Body of pancreas (tissue), 4 donors: Measurements from ENCODE around the gene H3-3A. TPM values are rescaled to one million over a fixed set of nuclear protein-coding genes. Genes with fewer than 3 reads are reported as not detected.

ENCODE experiments used
- ATAC-seq: fragments of 150-250 bp; one replicate; pipeline ENCODE4 v1.9.1; 2016
- DNase-seq, 4 donors: peaks; one replicate each; pipeline ENCODE4 v3.0.0-alpha.2; 2019
- H3K27ac ChIP-seq, 4 donors: fragments of 200-600 bp; sonication (generic); 1 replicate in 3 of 4; 2 replicates in 1 of 4; pipeline versions ENCODE4 v1.5.1 to v1.6.1; 2016 to 2019; ENCODE audit warnings: mild to moderate bottlenecking in 1 of 4, mixed read lengths in 1 of 4, moderate library complexity in 1 of 4
- H3K27me3 ChIP-seq, 2 donors: fragments of 200-600 bp; sonication (generic); one replicate each; pipeline ENCODE4 v1.6.0; 2016; ENCODE audit warnings: mild to moderate bottlenecking in 1 of 2
- H3K36me3 ChIP-seq, 2 donors: fragments of 200-600 bp; sonication (generic); replicated peaks in 1 of 2; 2 replicates each; pipeline ENCODE4 v1.5.1; 2016; ENCODE audit warnings: low read depth in 2 of 2; ENCODE audit not compliant: insufficient read depth in 1 of 2
- H3K4me1 ChIP-seq: fragments of 200-600 bp; sonication (generic); one replicate; pipeline ENCODE4 v1.6.0; 2016
- H3K4me3 ChIP-seq, 2 donors: fragments of 200-600 bp; sonication (generic); 1 replicate in 1 of 2; 2 replicates in 1 of 2; pipeline ENCODE4 v1.5.1; 2016 to 2019
- H3K9me3 ChIP-seq, 3 donors: fragments of 200-600 bp; sonication (generic); 1 replicate in 2 of 3; 2 replicates in 1 of 3; pipeline ENCODE4 v1.5.1; 2016
- POLR2A ChIP-seq, 3 donors: fragments of 450-650 bp; IDR thresholded peaks; one replicate each; pipeline ENCODE4 v1.6.1; 2016; ENCODE audit warnings: antibody characterized with exemption in 3 of 3, mild to moderate bottlenecking in 2 of 3
- WGBS, 2 donors: methylation state at CpG; one replicate each; pipeline ENCODE4 v1.1.5; 2017; 5-methylcytosine and 5-hydroxymethylcytosine counted together
- intact Hi-C: fragments of 100-400 bp; cut with DNase I; formaldehyde crosslinking; loops from one replicate; pipeline ENCODE4 v1.15.1; 2023
- total RNA-seq, 2 donors: library from RNA; depleted of rRNA; stranded (reverse); fragments of >200 nt; gene quantifications; one replicate each; pipeline ENCODE4 v1.1.0, GENCODE V29; 2016
- TF ChIP-seq, protein P1 (sequence below), 7 experiments: fragments of 450-650 bp in 4 of 7; fragments of 200-600 bp in 3 of 7; sonication (generic) in 3 of 7; IDR thresholded peaks; one replicate each; pipeline ENCODE4 v1.5.1; 2016 to 2019; ENCODE audit warnings: antibody characterized with exemption in 7 of 7

H3-3A gene
- total RNA-seq, 2 donors from 2014 or later = 163 to 211 TPM

DNA sequence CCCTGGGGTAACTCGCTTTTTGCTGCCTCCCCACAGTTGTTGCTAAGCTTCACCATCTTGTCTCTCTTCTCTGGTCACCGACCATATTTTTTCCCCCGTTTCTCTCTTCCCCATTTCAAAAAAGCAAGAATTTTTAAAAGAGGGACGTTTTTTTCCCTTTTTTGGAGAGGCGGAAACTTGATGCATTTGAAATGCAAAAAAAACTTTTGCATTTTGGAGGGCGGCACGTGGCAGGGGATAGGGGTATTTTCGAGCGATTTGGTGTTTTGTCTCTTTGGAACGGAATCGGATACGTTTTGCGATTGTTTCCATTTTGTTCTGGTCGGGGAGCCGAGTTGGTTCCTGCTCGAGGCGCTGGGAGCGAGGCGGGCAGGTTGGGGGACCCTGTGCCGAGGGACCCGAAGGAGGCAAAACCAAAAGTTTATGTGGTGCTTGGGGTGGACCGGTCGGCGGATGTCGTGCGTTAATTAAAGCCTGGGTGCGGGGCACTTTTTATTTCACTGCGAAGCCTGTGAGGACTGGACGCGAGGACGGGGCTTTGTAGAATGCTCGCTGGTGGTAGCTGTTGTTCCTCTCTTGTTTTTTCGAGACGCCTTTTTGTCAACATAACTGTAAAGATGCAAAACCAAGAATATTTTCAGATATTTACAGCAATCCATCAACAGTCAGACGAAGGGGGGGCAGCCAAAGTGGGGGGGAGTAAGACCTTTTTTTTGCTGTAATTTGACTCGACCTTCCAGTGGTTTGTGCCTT is 884 bp downstream of the H3-3A start:
- no peaks in the 10 kb centered on the region for H3K9me3 ChIP-seq
- peak; percentile 43 to 56 (median 50) for DNase-seq
- H3K4me3 ChIP-seq = peak overlapping the region; percentile 54 to 92
- WGBS, 2 donors = 0 to 1% methylated on average over 32 to 36 of the region's 36 CpGs
- ATAC-seq = peak; percentile 22
- H3K4me1 ChIP-seq = peaks cover 46% of the 10 kb centered on the region
- peaks cover 0 to 4% of the 10 kb centered on the region in 2 donors for H3K36me3 ChIP-seq
- intact Hi-C loops = no loop called here
- no peaks in the 10 kb centered on the region for H3K27me3 ChIP-seq
- TF ChIP-seq, protein P1, sequence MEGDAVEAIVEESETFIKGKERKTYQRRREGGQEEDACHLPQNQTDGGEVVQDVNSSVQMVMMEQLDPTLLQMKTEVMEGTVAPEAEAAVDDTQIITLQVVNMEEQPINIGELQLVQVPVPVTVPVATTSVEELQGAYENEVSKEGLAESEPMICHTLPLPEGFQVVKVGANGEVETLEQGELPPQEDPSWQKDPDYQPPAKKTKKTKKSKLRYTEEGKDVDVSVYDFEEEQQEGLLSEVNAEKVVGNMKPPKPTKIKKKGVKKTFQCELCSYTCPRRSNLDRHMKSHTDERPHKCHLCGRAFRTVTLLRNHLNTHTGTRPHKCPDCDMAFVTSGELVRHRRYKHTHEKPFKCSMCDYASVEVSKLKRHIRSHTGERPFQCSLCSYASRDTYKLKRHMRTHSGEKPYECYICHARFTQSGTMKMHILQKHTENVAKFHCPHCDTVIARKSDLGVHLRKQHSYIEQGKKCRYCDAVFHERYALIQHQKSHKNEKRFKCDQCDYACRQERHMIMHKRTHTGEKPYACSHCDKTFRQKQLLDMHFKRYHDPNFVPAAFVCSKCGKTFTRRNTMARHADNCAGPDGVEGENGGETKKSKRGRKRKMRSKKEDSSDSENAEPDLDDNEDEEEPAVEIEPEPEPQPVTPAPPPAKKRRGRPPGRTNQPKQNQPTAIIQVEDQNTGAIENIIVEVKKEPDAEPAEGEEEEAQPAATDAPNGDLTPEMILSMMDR (IDR thresholded peaks at IDR 0.05) = no peak
- TF ChIP-seq POLR2A (IDR thresholded peaks at IDR 0.05) = no peak
- H3K27ac ChIP-seq = peak overlapping the region; percentile 94 to 100 (median 98)

DNA sequence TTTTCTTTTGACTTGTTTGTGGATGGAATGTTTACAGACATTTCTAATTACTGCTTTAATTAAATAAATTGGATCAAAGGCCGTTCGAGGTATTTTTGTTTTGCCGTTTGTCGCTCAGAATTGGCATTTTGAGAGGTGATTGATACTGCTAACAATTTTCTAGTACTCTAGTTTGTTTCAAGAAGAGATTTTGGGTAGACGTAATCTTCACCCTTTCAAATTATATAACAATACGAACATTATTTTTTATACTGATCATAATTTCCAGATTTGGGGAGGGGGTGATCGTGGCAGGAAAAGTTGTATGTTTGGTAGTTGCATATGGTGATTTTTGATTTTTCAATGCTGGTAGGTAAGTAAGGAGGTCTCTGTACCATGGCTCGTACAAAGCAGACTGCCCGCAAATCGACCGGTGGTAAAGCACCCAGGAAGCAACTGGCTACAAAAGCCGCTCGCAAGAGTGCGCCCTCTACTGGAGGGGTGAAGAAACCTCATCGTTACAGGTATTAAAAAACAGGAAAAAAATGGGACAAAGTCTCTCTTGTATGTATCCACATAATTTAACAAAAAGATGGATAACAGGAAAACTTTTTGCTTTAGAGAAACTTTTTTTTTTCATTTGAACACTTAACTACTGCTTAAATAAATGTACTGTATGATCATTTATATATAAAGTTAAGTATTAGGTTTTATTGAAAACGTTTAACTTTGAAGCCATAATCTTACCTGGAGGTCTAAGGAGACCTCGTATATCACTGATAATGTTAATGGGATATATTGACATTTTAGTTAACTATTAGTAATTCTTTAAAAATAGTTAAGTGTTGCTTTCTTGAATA is 1.7 kb downstream of the H3-3A start:
- peaks cover 0 to 4% of the 10 kb centered on the region in 2 donors for H3K36me3 ChIP-seq
- intact Hi-C loops = no loop called here
- no peaks in the 10 kb centered on the region for H3K27me3 ChIP-seq
- no peaks in the 10 kb centered on the region for H3K9me3 ChIP-seq
- peak; percentile 9 for ATAC-seq
- peaks cover 53% of the 10 kb centered on the region for H3K4me1 ChIP-seq
- H3K27ac ChIP-seq = peak overlapping the region; percentile 94 to 100 (median 98)
- TF ChIP-seq, protein P1 (IDR thresholded peaks at IDR 0.05) = peak in 6 of 7 experiments; percentile 49 to 93 (median 90)
- peak; percentile 23 to 82 (median 82) for TF ChIP-seq POLR2A (IDR thresholded peaks at IDR 0.05)
- WGBS, 2 donors = 0 to 1% methylated on average over 17 of the region's 17 CpGs
- DNase-seq = peak; percentile 30 to 53 (median 46)
- peak overlapping the region; percentile 54 to 92 for H3K4me3 ChIP-seq

DNA sequence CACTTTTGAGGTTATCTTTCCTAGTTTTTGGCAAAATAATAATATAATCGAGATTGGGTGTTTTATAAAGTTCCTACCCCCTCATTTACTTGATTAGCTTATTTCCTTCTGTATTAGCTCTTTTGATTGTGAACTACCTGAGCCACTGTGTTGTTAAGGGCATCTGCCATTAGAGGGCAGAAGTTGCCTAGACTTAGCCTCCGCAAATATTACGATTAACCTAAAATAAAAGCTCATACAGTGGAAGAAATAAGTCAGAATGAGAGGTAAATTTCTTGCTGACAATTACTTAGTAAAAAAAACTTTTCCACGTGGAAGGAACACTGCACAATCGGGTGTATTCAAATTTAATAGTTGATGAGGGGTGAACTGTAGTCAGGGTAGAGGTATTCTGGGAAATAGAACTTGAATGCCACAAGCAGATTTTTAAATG is 2.3 kb downstream of the H3-3A start:
- TF ChIP-seq POLR2A (IDR thresholded peaks at IDR 0.05) = no peak
- TF ChIP-seq, protein P1 (IDR thresholded peaks at IDR 0.05) = peak; percentile 22 to 82 (median 53)
- H3K36me3 ChIP-seq = peaks cover 0 to 7% of the 10 kb centered on the region in 2 donors
- H3K27me3 ChIP-seq = no peaks in the 10 kb centered on the region
- H3K4me1 ChIP-seq = peaks cover 59% of the 10 kb centered on the region
- H3K4me3 ChIP-seq = peak overlapping the region in 1 of 2 donors; percentile 54
- H3K9me3 ChIP-seq = no peaks in the 10 kb centered on the region
- 0% methylated on average over 5 of the region's 5 CpGs for WGBS, 2 donors
- DNase-seq (peak; percentile 58 to 76 (median 67)), ATAC-seq (no peak)
- H3K27ac ChIP-seq = peak overlapping the region in 2 of 4 donors; percentile 99 to 100
- intact Hi-C loops = loop anchor here (5.0 kb wide), 1 partner anchor 52 kb away; no protein-coding TSS in a partner anchor

DNA sequence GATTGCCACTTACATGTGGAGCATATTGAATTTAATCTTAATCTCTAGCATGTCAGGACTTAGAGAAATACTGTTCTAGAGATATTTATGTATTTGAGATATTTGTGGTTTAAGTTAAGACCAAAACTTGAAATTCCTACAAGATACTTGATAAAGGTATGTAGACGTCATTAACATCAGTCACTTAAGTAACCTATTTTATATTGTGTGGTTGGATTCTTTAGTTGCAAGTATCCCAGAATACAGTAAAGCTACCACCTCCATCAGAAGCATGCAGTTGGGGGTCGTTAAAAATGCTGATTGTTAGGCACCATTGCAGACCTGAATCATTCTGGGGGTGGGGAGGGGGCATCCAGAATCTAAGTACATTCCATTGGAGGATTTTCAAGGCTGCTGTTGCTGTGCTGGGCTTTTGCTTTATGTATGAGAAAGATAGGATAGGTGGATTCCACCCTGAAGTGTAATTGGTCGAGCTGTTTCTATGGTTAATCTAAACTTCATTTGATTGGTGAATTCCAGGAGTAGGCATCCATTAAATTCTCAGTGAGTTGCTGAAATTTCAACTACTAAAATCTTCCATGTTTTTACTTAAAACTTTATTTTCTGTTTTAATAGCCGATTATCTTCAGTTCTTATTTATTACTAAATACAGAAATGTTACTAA is 4.0 kb downstream of the H3-3A start:
- DNase-seq (no peak), ATAC-seq (no peak)
- 45 to 47% methylated on average over 4 of the region's 4 CpGs for WGBS, 2 donors
- Histone ChIP-seq H3K9me3 (no peaks in the 10 kb centered on the region), H3K27ac (no peak overlapping the region), H3K4me1 (peaks cover 54% of the 10 kb centered on the region), H3K36me3 (peaks cover 0 to 9% of the 10 kb centered on the region in 2 donors), H3K27me3 (no peaks in the 10 kb centered on the region), H3K4me3 (no peak overlapping the region)
- no peak for TF ChIP-seq POLR2A (IDR thresholded peaks at IDR 0.05)
- TF ChIP-seq, protein P1 (IDR thresholded peaks at IDR 0.05) = no peak
- intact Hi-C loops = loop anchor here (5.0 kb wide), 1 partner anchor 51 kb away; no protein-coding TSS in a partner anchor
